ENCODE data around the gene TRIP4. TPM values are rescaled to one million over a fixed set of nuclear protein-coding genes. Genes with fewer than 3 reads are reported as not detected.

The TRIP4 gene
- total and polyA plus RNA-seq, 9 of the 15 experiments (the other 6 are each of a cell fraction or from before 2014, with no cell fraction given): 7.6 to 23.3 (median 16.7) TPM

- TF ChIP-seq MGA (IDR thresholded peaks at IDR 0.05) (no peak), GTF2B (IDR thresholded peaks at IDR 0.05; ENCODE audit: extremely low read depth, insufficient read length) (no peak), PHF20 (IDR thresholded peaks at IDR 0.05; ENCODE audit: partially characterized antibody) (no peak), ZFP30 (CRISPR knock-in tag; IDR thresholded peaks at IDR 0.05; ENCODE audit: borderline replicate concordance) (no peak), KLF6 (CRISPR knock-in tag; IDR thresholded peaks at IDR 0.05; ENCODE audit: borderline replicate concordance) (0 out of 2 replicates have a peak, but pooled peaks have one; percentile 15), ESRRB (CRISPR knock-in tag; IDR thresholded peaks at IDR 0.05; ENCODE audit: borderline replicate concordance) (no peak), ZNF217 (CRISPR knock-in tag; IDR thresholded peaks at IDR 0.05) (no peak), ZNF143 (CRISPR knock-in tag; IDR thresholded peaks at IDR 0.05) (no peak), HDAC8 (tag; IDR thresholded peaks at IDR 0.05) (no peak), SIN3B (IDR thresholded peaks at IDR 0.05; ENCODE audit: low read depth) (no peak), POLR2AphosphoS5 (IDR thresholded peaks at IDR 0.05; ENCODE audit: control insufficient read depth, insufficient read depth, low read depth, low read length) (peak; percentile 96), EP300 (IDR thresholded peaks at IDR 0.05; ENCODE audit: low read length) (peak; percentile 95), CREB3L1 (IDR thresholded peaks at IDR 0.05; ENCODE audit: borderline replicate concordance, low read depth) (no peak), ZNF445 (CRISPR knock-in tag; IDR thresholded peaks at IDR 0.05; ENCODE audit: low read depth) (no peak)
Observed at GRCh38 chr15:64438653-64439447, 51.2 kb downstream of the TRIP4 start (continued).

Data from K562 (cell line).